ENCODE data around the gene FOXL1. TPM values are rescaled to one million over a fixed set of nuclear protein-coding genes. Genes with fewer than 3 reads are reported as not detected.

Gene FOXL1
- total and polyA plus RNA-seq, 9 of the 15 experiments (the other 6 are each of a cell fraction or from before 2014, with no cell fraction given) = not detected

DNA sequence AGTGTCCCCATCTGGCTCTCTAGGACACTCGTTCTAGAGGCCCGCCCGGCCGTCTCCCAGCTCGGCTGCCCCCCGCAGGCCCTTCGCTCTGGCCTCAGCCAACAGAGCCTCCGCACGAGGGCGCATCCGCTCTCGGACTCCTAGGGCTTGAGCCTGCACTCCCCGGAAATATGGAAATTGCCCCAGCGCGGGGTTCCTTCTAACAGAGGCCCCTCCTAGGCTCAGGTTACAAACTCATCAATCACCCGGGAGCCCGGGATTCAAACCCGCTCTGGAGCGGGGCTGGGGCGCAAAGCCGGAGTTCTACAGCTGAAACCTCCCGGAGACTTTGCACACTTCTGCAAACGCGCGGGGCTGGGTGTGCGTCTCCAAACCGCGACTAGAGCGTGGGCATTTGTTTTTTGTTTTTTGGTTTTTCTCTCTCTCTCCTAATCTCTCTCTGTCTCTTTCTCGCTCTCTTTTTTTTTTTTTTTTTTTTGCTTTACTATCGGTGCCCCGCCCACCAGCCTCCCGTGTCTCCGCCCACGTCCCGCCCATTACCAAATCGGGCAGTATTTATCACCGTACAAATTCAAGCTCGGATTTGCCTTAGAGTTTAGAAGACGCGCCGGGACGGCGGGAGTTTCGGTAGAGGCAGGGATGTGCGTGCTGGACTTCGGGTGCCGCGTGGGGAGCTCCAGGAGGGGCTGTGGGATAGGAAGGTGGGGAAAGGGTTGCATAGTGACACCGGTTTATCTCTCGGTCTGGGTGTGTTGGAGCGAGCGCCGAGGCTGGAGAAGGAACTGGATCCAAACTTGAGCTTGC lies 2.4 kb upstream of the FOXL1 start (continued):
- peak; percentile 68; the same call in 1 of the 2 replicates for TF ChIP-seq HDAC2 (IDR thresholded peaks at IDR 0.05)
- TF ChIP-seq HLTF (IDR thresholded peaks at IDR 0.05) = 0 out of 2 replicates have a peak, but pooled peaks have one; percentile 37
- no peak for TF ChIP-seq ZNF551 (CRISPR knock-in tag; IDR thresholded peaks at IDR 0.05)
- TF ChIP-seq, protein P1, sequence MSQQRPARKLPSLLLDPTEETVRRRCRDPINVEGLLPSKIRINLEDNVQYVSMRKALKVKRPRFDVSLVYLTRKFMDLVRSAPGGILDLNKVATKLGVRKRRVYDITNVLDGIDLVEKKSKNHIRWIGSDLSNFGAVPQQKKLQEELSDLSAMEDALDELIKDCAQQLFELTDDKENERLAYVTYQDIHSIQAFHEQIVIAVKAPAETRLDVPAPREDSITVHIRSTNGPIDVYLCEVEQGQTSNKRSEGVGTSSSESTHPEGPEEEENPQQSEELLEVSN (IDR thresholded peaks at IDR 0.05; ENCODE audit: borderline replicate concordance in 1 of 2, extremely low read depth in 1 of 2, insufficient read depth in 1 of 2, insufficient read length in 1 of 2, low read depth in 1 of 2, low read length in 1 of 2, poor library complexity in 1 of 2, severe bottlenecking in 1 of 2) = peak in 1 of 2 experiments; percentile 34
- TF ChIP-seq ETV1 (tag; conservative IDR thresholded peaks at IDR 0.05; ENCODE audit: low read depth) = peak; percentile 73
- TF ChIP-seq SMARCE1 (IDR thresholded peaks at IDR 0.05) = peak; percentile 55; the same call in 1 of the 2 replicates
- TF ChIP-seq ETV5 (CRISPR knock-in tag; IDR thresholded peaks at IDR 0.05; ENCODE audit: low read depth) = peak; percentile 68; the same call in 1 of the 2 replicates
- TF ChIP-seq SP1 (CRISPR knock-in tag; IDR thresholded peaks at IDR 0.05) = peak; percentile 53; the same call in 1 of the 2 replicates
- peak; percentile 56 for TF ChIP-seq SMC3 (conservative IDR thresholded peaks at IDR 0.05; ENCODE audit: insufficient read depth, low read depth, low read length)
- TF ChIP-seq, protein P2, sequence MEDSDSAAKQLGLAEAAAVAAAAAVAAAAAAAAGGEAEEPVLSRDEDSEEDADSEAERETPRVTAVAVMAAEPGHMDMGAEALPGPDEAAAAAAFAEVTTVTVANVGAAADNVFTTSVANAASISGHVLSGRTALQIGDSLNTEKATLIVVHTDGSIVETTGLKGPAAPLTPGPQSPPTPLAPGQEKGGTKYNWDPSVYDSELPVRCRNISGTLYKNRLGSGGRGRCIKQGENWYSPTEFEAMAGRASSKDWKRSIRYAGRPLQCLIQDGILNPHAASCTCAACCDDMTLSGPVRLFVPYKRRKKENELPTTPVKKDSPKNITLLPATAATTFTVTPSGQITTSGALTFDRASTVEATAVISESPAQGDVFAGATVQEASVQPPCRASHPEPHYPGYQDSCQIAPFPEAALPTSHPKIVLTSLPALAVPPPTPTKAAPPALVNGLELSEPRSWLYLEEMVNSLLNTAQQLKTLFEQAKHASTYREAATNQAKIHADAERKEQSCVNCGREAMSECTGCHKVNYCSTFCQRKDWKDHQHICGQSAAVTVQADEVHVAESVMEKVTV (CRISPR knock-in tag; IDR thresholded peaks at IDR 0.05) = peak; percentile 50; the same call in 1 of the 2 replicates
- TF ChIP-seq, protein P3, sequence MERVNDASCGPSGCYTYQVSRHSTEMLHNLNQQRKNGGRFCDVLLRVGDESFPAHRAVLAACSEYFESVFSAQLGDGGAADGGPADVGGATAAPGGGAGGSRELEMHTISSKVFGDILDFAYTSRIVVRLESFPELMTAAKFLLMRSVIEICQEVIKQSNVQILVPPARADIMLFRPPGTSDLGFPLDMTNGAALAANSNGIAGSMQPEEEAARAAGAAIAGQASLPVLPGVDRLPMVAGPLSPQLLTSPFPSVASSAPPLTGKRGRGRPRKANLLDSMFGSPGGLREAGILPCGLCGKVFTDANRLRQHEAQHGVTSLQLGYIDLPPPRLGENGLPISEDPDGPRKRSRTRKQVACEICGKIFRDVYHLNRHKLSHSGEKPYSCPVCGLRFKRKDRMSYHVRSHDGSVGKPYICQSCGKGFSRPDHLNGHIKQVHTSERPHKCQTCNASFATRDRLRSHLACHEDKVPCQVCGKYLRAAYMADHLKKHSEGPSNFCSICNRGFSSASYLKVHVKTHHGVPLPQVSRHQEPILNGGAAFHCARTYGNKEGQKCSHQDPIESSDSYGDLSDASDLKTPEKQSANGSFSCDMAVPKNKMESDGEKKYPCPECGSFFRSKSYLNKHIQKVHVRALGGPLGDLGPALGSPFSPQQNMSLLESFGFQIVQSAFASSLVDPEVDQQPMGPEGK (CRISPR knock-in tag; IDR thresholded peaks at IDR 0.05; ENCODE audit: borderline replicate concordance) = no peak
- TF ChIP-seq, protein P4, sequence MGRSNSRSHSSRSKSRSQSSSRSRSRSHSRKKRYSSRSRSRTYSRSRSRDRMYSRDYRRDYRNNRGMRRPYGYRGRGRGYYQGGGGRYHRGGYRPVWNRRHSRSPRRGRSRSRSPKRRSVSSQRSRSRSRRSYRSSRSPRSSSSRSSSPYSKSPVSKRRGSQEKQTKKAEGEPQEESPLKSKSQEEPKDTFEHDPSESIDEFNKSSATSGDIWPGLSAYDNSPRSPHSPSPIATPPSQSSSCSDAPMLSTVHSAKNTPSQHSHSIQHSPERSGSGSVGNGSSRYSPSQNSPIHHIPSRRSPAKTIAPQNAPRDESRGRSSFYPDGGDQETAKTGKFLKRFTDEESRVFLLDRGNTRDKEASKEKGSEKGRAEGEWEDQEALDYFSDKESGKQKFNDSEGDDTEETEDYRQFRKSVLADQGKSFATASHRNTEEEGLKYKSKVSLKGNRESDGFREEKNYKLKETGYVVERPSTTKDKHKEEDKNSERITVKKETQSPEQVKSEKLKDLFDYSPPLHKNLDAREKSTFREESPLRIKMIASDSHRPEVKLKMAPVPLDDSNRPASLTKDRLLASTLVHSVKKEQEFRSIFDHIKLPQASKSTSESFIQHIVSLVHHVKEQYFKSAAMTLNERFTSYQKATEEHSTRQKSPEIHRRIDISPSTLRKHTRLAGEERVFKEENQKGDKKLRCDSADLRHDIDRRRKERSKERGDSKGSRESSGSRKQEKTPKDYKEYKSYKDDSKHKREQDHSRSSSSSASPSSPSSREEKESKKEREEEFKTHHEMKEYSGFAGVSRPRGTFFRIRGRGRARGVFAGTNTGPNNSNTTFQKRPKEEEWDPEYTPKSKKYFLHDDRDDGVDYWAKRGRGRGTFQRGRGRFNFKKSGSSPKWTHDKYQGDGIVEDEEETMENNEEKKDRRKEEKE (IDR thresholded peaks at IDR 0.05; ENCODE audit: borderline replicate concordance in 1 of 2, control insufficient read depth in 1 of 2, low read depth in 2 of 2, low read length in 1 of 2) = 0 out of 4 replicates have a peak, but pooled peaks of 1 of the 2 experiments have one; percentile 46
- TF ChIP-seq SMARCA4 (IDR thresholded peaks at IDR 0.05) = peak; percentile 66
- 0 out of 4 replicates have a peak, but pooled peaks of 1 of the 2 experiments have one; percentile 43 for TF ChIP-seq HDAC1 (IDR thresholded peaks at IDR 0.05)
- TF ChIP-seq ATF7 (IDR thresholded peaks at IDR 0.05) = peak; percentile 44; the same call in 1 of the 2 replicates
- no peak for TF ChIP-seq U2AF1 (optimal IDR thresholded peaks at IDR 0.05; ENCODE audit: low read depth, low read length)

Data from K562 (cell line).